NOMO-1 (cell line): ENCODE measurements around the gene MRTO4.
"Not testable (repeated sequence)": the region's sequence is repeated elsewhere in the genome, so short reads cannot be mapped to it uniquely, and the experiment has no call there.

Experiments used
- DNase-seq, 2 experiments: peaks; one replicate each; lab custom pipeline; 2025; ENCODE audit not compliant: unreplicated experiment in 2 of 2; lab: John Stamatoyannopoulos, UW

The MRTO4 gene

DNA sequence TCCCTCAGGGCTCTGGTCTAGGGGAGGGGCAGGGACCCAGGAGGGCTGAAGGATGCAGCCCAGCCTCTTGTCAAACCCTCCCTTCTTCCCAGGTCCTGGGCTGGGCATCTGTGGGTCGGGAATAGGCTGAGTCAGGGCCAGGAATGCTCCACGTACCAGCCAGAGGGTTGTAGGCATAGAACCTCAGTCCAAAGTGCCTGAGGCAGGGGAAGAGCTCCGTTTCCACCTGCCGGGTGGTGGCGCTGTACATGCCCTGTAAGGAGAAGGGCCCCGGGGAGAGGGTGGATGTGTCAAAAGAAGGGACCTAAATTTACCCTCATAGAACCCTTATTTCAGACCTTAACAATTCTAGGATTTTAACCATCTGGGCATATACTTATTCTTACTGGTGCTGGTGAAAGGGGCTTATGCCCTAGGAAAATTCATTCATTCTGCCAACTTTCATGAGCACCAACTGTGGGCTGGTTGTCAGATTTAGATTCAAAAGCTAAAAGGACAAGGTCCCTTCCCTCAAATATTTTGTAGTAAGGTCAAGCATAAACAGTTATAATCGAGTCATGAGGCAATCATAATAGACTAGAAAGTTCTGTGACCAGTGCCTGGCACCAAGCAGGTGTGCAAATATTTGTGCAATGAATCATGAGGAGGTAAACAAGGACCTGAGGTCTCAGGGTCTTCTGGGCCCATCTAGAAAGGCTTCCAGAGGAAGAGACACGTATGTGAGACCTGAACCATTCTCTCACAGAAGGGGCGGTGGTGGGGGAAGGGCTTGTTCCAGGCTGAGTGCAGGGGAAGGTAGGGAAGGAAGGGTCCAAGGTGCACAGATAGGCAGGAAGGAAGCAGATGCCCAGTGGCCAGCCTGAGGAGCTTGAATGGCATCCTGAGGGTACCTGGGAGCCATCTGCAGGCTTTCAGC lies 18.1 kb downstream of the MRTO4 start:
- not testable (repeated sequence) for DNase-seq

DNA sequence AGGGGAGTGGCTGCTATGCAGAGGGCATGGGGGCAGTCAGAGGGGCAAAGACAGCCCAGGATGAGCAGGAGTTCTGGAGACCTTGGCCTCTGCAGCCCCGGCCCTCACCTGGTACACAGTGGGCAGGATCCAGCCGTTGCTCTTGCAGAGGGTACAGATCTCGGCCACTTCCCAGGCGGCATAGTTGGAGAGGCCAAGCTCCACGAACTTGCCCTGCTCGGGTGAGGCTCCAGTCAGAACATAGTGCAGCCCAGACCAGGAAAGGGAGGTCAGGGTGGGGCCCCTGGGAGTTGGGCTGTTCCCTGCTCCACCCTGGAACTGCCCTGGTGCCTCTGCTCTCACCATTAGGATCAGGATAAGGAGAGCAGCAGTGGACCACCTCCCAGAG lies 18.7 kb downstream of the MRTO4 start:
- not testable (repeated sequence) for DNase-seq

- DNase-seq, result no peak
Observed at GRCh38 chr1:19272064-19272463, 20.5 kb downstream of the MRTO4 start.

DNA sequence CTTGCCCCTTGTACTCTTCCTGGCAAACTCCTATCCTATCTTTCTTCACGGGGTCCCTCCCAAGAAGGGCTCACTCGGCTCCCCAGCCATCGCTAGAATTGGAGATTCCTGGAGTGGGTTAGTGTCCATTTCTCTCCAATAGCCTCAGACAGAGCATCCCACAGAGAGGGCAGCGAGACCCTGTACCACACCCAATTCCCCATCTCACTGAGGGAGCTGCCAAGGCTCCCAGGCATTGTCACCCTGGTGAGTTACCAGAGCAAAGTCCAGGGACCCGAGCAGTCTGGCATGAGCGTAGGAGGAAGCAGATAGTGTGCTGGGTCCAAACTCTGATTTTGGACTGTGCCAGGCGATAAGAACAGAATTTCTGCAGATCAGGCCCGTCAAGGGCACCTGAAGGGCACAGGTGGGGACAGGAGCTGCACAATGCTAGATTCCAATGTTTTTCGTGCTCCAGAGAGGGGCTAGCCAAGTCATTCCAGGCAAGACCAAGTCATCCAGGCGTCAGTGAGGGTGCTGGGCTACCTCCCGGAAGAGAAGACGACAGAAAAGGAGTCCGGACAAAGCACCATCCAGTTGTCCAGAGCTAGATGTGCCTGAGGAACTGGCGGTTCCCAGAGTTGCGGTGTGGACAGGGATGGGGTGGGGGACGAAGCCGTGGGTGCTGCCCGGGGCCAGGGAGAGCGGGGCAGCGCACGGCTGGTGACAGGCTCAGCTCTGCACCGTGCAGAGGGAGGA lies 21.7 kb downstream of the MRTO4 start:
- DNase-seq, result no peak

DNA sequence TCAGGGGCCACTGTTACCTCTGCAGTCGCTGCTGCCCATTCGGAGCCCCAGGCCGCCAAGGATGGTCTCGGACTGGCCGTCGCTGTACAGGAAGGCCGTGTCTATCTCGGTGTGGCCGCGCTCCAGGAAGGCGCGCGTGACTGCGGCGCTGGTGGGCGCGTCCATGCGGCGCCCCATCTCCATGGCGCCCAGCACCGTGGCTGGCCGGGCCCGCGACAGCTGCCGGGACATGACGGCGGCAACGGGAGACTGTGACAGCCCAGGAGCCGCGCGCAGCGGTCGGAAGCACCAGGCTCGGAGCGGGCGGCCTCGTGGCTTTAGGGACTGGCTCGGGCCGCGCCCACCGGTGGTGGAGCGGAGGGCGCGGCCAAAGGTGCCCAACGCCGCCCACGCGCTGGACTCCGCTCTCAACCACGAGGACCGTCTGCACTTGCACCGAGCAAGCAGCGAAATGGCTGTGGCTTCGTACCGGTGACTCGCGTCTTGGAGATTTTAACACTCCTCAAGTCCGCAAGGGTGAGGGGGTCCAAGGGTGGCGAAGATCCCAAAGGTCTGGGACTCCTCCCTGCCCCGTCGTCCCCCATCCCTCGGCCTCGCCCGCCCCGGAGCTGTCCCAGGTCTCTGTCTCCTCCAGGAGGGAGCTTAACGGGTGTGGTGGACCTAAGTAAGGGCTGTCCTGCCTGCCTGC lies 22.4 kb downstream of the MRTO4 start:
- DNase-seq, result not testable (repeated sequence)

DNA sequence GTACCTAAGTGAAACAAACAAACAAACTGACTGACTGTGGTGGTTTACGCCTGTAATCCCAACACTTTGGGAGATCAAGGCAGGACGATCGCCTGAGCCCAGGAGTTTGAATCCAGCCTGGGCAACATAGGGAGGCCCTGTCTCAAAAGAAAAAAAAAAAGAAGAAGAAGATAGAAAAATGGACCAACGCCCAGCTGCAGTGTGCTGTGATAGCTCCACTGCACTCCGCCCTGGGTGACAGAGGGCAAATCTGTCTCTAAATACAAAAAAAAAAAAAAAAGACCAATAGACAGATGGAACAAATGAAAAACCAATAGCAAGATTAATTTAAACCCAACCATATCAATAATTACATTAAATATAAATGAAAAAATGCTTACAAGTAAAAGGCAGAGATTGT lies 23.0 kb downstream of the MRTO4 start:
- DNase-seq, result no peak

DNA sequence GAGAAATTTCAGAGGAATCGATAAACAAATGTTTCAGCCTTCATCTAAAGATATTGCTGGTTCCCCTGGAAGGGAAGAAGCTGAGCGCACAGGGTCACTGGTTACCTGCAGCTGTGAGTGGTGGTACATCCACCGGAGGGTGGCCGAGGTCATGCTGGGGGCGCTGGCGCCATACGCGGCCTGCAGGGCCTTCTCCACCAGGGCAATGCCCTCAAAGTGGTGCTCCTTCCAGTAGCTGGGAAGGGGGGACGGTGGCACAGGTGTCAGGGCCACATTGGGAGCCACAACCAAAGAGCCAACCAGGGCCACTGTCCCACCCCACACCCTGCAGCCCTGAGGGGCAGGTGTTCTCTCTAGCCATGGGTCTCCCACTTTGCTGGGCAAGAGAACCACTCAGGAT lies 32.3 kb downstream of the MRTO4 start:
- no peak for DNase-seq

DNA sequence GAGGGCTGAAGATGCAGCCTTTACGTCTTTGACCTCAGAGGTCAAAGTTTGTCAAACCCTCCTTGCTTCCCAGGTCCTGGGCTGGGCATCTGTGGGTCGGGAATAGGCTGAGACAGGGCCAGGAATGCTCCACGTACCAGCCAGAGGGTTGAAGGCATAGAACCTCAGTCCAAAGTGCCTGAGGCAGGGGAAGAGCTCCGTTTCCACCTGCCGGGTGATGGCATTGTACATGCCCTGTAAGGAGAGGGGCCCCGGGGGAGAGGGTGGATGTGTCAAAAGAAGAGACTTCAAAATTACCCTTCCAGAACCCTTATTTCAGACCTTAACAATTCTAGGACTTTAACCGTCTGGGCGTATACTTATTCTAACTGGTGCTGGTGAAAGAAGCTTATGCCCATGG lies 33.3 kb downstream of the MRTO4 start:
- DNase-seq, result no peak

DNA sequence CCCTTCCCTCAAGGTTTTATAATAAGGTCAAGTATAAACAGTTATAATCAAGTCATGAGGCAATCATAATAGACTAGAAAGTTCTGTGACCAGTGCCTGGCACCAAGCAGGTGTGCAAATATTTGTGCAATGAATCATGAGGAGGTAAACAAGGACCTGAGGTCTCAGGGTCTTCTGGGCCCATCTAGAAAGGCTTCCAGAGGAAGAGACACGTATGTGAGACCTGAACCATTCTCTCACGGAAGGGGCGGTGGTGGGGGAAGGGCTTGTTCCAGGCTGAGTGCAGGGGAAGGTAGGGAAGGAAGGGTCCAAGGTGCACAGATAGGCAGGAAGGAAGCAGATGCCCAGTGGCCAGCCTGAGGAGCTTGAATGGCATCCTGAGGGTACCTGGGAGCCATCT lies 33.8 kb downstream of the MRTO4 start:
- not testable (repeated sequence) for DNase-seq

DNA sequence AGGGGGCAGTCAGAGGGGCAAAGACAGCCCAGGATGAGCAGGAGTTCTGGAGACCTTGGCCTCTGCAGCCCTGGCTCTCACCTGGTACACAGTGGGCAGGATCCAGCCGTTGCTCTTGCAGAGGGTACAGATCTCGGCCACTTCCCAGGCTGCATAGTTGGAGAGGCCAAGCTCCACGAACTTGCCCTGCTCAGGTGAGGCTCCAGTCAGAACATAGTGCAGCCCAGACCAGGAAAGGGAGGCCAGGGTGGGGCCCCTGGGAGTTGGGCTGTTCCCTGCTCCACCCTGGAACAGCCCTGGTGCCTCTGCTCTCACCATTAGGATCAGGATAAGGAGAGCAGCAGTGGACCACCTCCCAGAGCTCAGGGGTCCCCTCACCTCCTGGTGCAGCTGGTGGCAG lies 34.2 kb downstream of the MRTO4 start:
- not testable (repeated sequence) for DNase-seq

DNA sequence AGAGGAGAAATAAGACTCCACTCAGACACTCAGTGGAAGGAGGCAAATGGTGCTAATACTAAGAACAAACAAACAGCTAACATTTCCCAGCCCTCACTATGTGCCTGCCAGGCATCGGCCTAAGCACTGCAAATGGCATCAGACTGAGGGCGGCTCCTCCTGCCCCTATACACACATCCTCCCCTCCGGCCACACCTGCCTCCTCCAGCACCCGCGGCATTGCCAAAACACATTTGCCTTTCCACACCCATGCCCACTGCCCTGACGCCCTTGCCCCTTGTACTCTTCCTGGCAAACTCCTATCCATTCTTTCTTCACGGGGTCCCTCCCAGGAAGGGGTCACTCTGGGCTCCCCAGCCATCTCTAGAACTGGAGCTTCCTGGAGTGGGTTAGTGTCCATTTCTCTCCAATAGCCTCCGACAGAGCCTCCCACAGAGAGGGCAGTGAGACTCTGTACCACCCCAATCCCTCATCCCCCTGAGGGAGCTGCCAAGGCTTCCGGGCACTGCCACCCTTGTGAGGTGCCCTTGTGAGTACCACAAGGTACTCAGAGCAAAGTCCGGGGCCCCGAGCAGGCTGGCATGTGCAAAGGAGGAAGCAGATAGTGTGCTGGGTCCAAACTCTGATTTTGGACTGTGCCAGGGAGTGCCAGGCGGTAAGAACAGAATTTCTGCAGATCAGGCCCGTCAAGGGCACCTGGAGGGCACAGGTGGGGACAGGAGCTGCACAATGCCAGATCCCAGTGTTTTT lies 36.0 kb downstream of the MRTO4 start:
- DNase-seq, result no peak

DNA sequence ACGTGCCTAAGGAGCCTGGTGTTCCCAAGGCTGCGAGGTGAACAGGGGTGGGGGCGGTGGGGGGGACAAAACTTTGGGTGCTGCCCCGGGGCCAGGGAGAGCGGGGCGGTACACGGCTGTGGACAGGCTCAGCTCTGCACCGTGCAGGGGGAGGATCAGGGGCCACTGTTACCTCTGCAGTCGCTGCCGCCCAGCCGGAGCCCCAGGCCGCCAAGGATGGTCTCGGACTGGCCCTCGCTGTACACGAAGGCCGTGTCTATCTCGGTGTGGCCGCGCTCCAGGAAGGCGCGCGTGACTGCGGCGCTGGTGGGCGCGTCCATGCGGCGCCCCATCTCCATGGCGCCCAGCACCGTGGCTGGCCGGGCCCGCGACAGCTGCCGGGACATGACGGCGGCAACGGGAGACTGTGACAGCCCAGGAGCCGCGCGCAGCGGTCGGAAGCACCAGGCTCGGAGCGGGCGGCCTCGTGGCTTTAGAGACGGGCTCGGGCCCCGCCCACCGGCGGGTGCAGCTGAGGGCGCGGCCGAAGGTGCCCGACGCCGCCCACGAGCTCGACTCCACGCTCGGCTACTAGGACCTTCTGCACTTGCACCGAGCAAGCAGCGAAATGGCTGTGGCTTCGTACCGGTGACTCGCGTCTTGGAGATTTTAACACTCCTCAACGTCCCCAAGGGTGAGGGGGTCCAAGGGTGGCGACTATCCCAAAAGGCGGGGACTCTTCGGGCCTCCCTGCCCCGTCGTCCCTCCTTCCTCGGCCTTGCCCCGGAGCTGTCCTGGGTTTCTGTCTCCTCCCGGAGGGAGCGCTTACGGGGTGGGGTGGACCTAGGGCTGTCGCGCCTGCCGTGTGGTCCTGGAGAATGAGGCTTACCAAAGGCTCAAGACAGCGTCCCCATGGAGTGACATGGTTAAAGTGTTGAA lies 37.0 kb downstream of the MRTO4 start, which contains the start of gene AKR7A3:
TSS of gene AKR7A3 (minus strand) at position 447 of the 918 bp plus-strand sequence. CDS start at position 386, 61 bp downstream.
- DNase-seq, result peak; percentile 27 to 53

DNA sequence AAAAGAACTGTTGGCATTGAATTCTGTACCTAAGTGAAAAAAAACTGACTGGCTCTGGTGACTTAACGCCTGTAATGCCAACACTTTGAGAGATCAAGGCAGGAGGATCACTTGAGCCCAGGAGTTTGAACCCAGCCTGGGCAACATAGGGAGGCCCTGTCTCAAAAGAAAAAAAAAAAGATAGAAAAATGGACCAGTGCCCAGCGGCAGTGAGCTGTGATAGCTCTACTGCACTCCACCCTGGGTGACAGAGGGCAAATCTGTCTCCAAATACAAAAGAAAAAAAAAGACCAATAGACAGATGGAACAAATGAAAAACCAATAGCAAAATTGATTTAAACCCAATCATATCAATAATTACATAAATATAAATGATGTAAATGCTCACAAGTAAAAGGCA lies 37.6 kb downstream of the MRTO4 start:
- DNase-seq, result no peak

GRCh38 chr1:19294638-19295037 lies 43.0 kb downstream of the MRTO4 start:
- no peak for DNase-seq

DNA sequence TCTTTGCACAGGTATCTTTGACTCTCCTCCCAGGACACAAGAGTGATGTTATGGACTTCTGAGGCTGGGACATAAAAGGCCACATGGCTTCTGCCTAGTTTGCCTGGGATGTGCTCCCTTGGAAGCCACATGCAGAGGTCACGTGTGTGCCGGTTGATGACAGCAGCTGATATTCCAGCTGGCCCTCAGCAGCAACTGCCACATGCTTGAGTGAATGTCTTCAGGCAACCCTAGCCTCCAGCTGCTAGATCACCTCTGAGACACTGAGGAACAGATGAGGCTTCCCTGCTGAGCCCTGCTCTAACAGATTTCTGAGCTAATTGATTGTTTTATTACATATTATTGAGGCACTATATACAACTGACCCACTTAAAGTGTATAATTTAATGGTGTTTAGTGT lies 48.6 kb downstream of the MRTO4 start:
- no peak for DNase-seq

DNA sequence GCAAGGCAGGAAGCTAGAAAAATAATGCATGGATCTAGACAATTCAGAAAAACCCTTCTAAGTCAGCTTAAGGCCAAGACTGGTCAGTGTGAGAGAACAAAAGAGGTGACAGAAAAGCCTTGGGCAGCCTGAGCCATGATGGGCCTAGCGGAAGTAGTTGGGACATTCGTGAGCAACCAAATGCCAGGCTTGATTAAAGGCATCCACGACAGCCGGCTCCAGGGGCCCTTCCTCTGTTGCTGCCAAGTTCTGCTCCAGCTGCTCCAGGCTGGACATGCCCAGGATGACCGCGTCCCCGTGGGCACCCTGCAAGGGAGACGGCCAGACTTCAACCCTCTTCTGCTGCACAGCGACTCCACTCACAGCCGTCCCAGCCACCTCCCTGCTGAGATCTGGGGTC lies 52.5 kb downstream of the MRTO4 start:
- not testable (repeated sequence) for DNase-seq

DNA sequence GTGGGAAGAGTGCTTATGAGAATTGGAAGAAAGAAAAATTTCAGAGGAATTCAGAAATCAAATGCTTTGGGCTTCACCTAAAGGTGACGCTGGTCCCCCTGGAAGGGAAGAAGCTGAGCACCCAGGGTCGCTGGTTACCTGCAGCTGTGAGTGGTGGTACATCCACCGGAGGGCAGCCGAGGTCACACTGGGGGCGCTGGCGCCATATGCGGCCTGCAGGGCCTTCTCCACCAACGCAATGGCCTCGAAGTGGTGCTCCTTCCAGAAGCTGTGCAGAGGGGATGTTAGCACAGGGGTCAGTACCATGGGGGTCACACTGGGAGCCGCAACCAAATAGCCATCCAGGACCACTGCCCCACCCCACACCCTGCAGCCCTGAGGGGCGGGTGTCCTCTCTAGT lies 54.3 kb downstream of the MRTO4 start:
- DNase-seq, result no peak

DNA sequence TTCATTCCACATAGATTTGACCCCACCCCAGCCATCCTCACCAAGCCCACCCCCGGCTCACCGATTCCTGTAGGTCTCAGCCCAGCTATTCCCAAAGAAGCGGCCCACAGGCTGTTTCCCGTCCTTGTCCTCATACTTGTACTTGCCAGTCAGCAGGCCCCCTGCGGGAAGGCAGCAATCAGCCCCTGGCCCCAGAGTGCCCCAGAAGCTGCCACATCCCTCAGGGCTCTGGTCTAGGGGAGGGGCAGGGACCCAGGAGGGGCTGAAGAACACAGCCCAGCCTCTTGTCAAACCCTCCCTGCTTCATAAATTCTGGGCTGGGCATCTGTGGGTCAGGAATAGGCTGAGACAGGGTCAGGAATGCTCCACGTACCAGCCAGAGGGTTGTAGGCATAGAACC lies 55.3 kb downstream of the MRTO4 start:
- DNase-seq, result no peak

DNA sequence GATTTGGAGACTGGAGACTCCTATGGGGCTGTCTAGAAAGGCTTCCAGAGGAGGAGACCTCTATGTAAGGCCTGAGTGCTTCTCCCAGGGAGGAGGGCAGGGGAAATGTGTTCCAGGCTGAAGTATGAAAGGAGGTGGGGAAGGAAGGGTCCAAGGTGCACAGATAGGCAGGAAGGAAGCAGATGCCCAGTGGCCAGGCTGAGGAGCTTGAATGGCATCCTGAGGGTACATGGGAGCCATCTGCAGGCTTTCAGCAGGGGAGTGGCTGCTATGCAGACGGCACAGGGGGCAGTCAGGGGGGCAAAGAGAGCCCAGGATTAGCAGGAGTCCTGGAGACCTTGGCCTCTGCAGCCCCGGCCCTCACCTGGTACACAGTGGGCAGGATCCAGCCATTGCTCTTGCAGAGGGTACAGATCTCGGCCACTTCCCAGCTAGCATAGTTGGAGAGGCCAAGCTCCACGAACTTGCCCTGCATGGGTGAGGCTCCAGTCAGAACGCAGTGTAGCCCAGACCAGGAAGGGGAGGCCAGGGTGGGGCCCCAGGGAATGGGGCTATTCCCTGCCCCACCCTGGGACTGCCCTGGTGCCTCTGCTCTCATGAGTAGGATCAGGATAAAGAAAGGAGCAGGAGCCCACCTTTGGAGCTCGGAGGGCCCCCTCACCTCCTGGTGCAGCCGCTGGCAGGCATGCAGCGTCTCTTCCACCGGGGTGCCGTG lies 56.3 kb downstream of the MRTO4 start:
- DNase-seq, result no peak
